H1 (cell line): ENCODE results near the gene RFX2. TPM values are rescaled to one million over a fixed set of nuclear protein-coding genes. Genes with fewer than 3 reads are reported as not detected.

Source experiments
- CTCF ChIA-PET: fragments of 300-600 bp; sonication (Branson Sonifier 250); formaldehyde crosslinking; loops from one replicate; lab custom pipeline; 2021; ENCODE audit not compliant: partially characterized antibody; lab: Charles Lee
- POLR2A ChIA-PET: fragments of 300-600 bp; sonication (Branson Sonifier 250); formaldehyde crosslinking; loops from one replicate; lab custom pipeline; 2021; ENCODE audit warnings: inconsistent platforms; ENCODE audit not compliant: partially characterized antibody; lab: Charles Lee
- DNase-seq, 2 experiments: peaks; one replicate each; pipeline versions ENCODE4 v3.0.0 to v3.0.0-alpha.2; 2010 to 2022; ENCODE audit warnings: low spot score in 2 of 2, low read depth in 1 of 2, mixed read lengths in 1 of 2
- FAIRE-seq: peaks from 2 replicates; lab custom pipeline; 2011; peaks lifted over from hg19 to GRCh38; lab: Jason Lieb, UNC
- H2AFZ ChIP-seq: 2 replicates; pipeline ENCODE4 v1.8.1; 2012; ENCODE audit warnings: low read length, inconsistent platforms
- H2AK5ac ChIP-seq: 2 replicates; pipeline ENCODE4 v1.6.1; 2013; ENCODE audit warnings: low read depth, low read length
- H2BK120ac ChIP-seq: replicated peaks from 2 replicates; pipeline ENCODE3; 2013; ENCODE audit warnings: low read depth, low read length, inconsistent platforms
- H2BK12ac ChIP-seq: 2 replicates; pipeline ENCODE4 v1.6.1; 2013; ENCODE audit warnings: low read depth, low read length
- H2BK15ac ChIP-seq: 2 replicates; pipeline ENCODE4 v1.6.1; 2013; ENCODE audit warnings: low read length
- H2BK20ac ChIP-seq: 2 replicates; pipeline ENCODE4 v1.6.1; 2013; ENCODE audit warnings: low read length
- H2BK5ac ChIP-seq: 2 replicates; pipeline ENCODE4 v1.6.1; 2013; ENCODE audit warnings: low read depth, low read length
- H3K14ac ChIP-seq: 2 replicates; pipeline ENCODE4 v1.6.1; 2013; ENCODE audit warnings: inconsistent platforms; ENCODE audit not compliant: insufficient read length
- H3K18ac ChIP-seq: 2 replicates; pipeline ENCODE4 v1.6.1; 2013; ENCODE audit warnings: low read length; ENCODE audit errors: extremely low read depth
- H3K23ac ChIP-seq: 2 replicates; pipeline ENCODE4 v1.6.1; 2013; ENCODE audit warnings: inconsistent platforms; ENCODE audit not compliant: insufficient read length
- H3K23me2 ChIP-seq: 2 replicates; pipeline ENCODE4 v1.6.1; 2013; ENCODE audit warnings: low read depth, low read length
- H3K27ac ChIP-seq: 2 replicates; pipeline ENCODE4 v1.6.1; 2011; ENCODE audit warnings: low read depth, low read length, inconsistent platforms
- H3K27me3 ChIP-seq, 4 experiments: replicated peaks in 1 of 4; 1 replicate in 1 of 4; 2 replicates in 3 of 4; pipeline versions ENCODE4 v1.6.1 to v1.8.1; 2011 to 2013; ENCODE audit warnings: low read length in 3 of 4, mild to moderate bottlenecking in 3 of 4, inconsistent platforms in 2 of 4, mixed read lengths in 2 of 4, moderate library complexity in 1 of 4; ENCODE audit not compliant: control insufficient read depth in 3 of 4, insufficient read depth in 3 of 4; ENCODE audit errors: extremely low read depth in 1 of 4
- H3K36me3 ChIP-seq, 4 experiments: 2 replicates each; pipeline versions ENCODE4 v1.6.1 to v1.8.1; 2011 to 2013; ENCODE audit warnings: mild to moderate bottlenecking in 4 of 4, low read length in 3 of 4, moderate library complexity in 2 of 4, control low read depth in 1 of 4, inconsistent platforms in 1 of 4; ENCODE audit not compliant: insufficient read depth in 4 of 4, control insufficient read depth in 2 of 4
- H3K4ac ChIP-seq: replicated peaks from 2 replicates; pipeline ENCODE3; 2013; ENCODE audit warnings: low read length, low read depth, mixed read lengths, inconsistent platforms; ENCODE audit not compliant: insufficient read length
- H3K4me1 ChIP-seq, 4 experiments: replicated peaks in 1 of 4; 1 replicate in 1 of 4; 2 replicates in 3 of 4; pipeline versions ENCODE4 v1.6.1 to v1.8.1; 2011 to 2013; ENCODE audit warnings: low read length in 3 of 4, inconsistent platforms in 2 of 4, mixed read lengths in 1 of 4; ENCODE audit not compliant: insufficient read depth in 4 of 4, control insufficient read depth in 3 of 4
- H3K4me2 ChIP-seq, 2 experiments: 2 replicates each; pipeline versions ENCODE4 v1.6.1 to v1.8.1; 2011 to 2013; ENCODE audit warnings: low read depth in 2 of 2, low read length in 2 of 2, control low read depth in 1 of 2, inconsistent platforms in 1 of 2, mild to moderate bottlenecking in 1 of 2; ENCODE audit not compliant: insufficient read depth in 1 of 2
- H3K4me3 ChIP-seq, 4 experiments: fragments of 200-600, 300-600 bp in 1 of 4; sonication (generic), shearing (Covaris generic), sonication (Bioruptor Twin) in 1 of 4; 2 replicates each; pipeline versions ENCODE4 v1.5.1 to v1.8.1; 2011 to 2016; ENCODE audit warnings: low read length in 4 of 4, low read depth in 3 of 4, control low read depth in 2 of 4, inconsistent platforms in 2 of 4, mild to moderate bottlenecking in 2 of 4, mixed read lengths in 1 of 4, moderate library complexity in 1 of 4; ENCODE audit not compliant: insufficient read depth in 2 of 4; ENCODE audit errors: extremely low read depth in 1 of 4
- H3K56ac ChIP-seq: replicated peaks from 2 replicates; pipeline ENCODE3; 2013; ENCODE audit warnings: low read depth, mild to moderate bottlenecking, mixed read lengths, low read length, inconsistent platforms; ENCODE audit not compliant: insufficient read length
- H3K79me1 ChIP-seq: 2 replicates; pipeline ENCODE4 v1.6.1; 2013; ENCODE audit warnings: low read depth, low read length, control low read depth
- H3K79me2 ChIP-seq, 2 experiments: 2 replicates each; pipeline versions ENCODE4 v1.6.1 to v1.8.1; 2012 to 2013; ENCODE audit warnings: low read length in 2 of 2, mild to moderate bottlenecking in 2 of 2, inconsistent platforms in 1 of 2; ENCODE audit not compliant: insufficient read depth in 2 of 2, control insufficient read depth in 1 of 2
- H3K9ac ChIP-seq, 4 experiments: replicated peaks in 1 of 4; 1 replicate in 1 of 4; 2 replicates in 3 of 4; pipeline versions ENCODE4 v1.6.1 to v1.8.1; 2011 to 2013; ENCODE audit warnings: low read depth in 3 of 4, low read length in 3 of 4, control low read depth in 2 of 4, mild to moderate bottlenecking in 2 of 4, moderate library complexity in 2 of 4, inconsistent platforms in 1 of 4; ENCODE audit errors: extremely low read depth in 1 of 4
- H3K9me3 ChIP-seq, 2 experiments: 2 replicates each; pipeline versions ENCODE4 v1.6.1 to v1.8.1; 2012 to 2013; ENCODE audit warnings: mild to moderate bottlenecking in 2 of 2, moderate library complexity in 2 of 2, control low read depth in 1 of 2, inconsistent platforms in 1 of 2, low read depth in 1 of 2, low read length in 1 of 2, mixed read lengths in 1 of 2; ENCODE audit not compliant: insufficient read depth in 2 of 2
- H4K20me1 ChIP-seq, 2 experiments: replicated peaks in 1 of 2; 2 replicates each; pipeline versions ENCODE3 to v1.8.1; 2011 to 2013; ENCODE audit warnings: inconsistent platforms in 2 of 2, low read length in 2 of 2, mild to moderate bottlenecking in 1 of 2; ENCODE audit not compliant: insufficient read depth in 2 of 2, control insufficient read depth in 1 of 2
- H4K5ac ChIP-seq: 2 replicates; pipeline ENCODE4 v1.6.1; 2013; ENCODE audit warnings: low read length, low read depth, mixed read lengths, inconsistent platforms; ENCODE audit not compliant: insufficient read length
- H4K8ac ChIP-seq: 2 replicates; pipeline ENCODE4 v1.8.0; 2013; ENCODE audit warnings: mild to moderate bottlenecking, moderate library complexity, low read length, inconsistent platforms; ENCODE audit not compliant: insufficient read depth; ENCODE audit errors: extremely low read depth
- H4K91ac ChIP-seq: replicated peaks from 2 replicates; pipeline ENCODE3; 2013; ENCODE audit warnings: low read length, mixed read lengths, inconsistent platforms; ENCODE audit not compliant: insufficient read length
- KDM1A ChIP-seq: fragments of 200-600, 300-600 bp; sonication (generic); IDR thresholded peaks from 2 replicates; pipeline ENCODE4 v1.7.1; 2016; ENCODE audit warnings: mild to moderate bottlenecking, low read length, borderline replicate concordance
- WGBS, 2 experiments: shearing (Covaris generic) in 1 of 2; methylation state at CpG; one replicate each; pipeline versions ENCODE4 v1.1.6 to v1.1.7; 2013 to 2015; ENCODE audit warnings: low lambda C conversion rate in 2 of 2, mixed read lengths in 2 of 2, inconsistent platforms in 1 of 2, low coverage in 1 of 2, missing lambda C conversion rate in 1 of 2; ENCODE audit not compliant: insufficient replicate concordance in 2 of 2, insufficient coverage in 1 of 2, insufficient read length in 1 of 2; ENCODE audit errors: extremely low coverage in 1 of 2, missing lambda C conversion rate in 1 of 2; 5-methylcytosine and 5-hydroxymethylcytosine counted together
- polyA plus RNA-seq, 7 experiments: library from polyadenylated mRNA; depleted of rRNA in 3 of 7; stranded (reverse) in 5 of 7; unstranded in 2 of 7; fragments of >200 nt in 5 of 7; fragments of 200-250 nt in 2 of 7; gene quantifications; 1 replicate in 5 of 7; 2 replicates in 1 of 7; 4 replicates in 1 of 7; pipeline versions ENCODE4 v1.2.1 to v1.2.3, GENCODE V29; 2011 to 2013; ENCODE audit warnings: missing spikeins in 2 of 7, mixed read lengths in 2 of 7
- total RNA-seq: library from RNA; stranded (reverse); fragmentation: NEBNext Ultra II Directional; extraction: Animal tissue kit (Norgen Biotek cat#: 25700); gene quantifications from 2 replicates; pipeline ENCODE4 v1.2.1, GENCODE V29; 2021
- TF ChIP-seq, protein P1 (sequence below): IDR thresholded peaks from 2 replicates; pipeline ENCODE4 v1.6.1; 2012; ENCODE audit warnings: inconsistent platforms

Gene RFX2
- total and polyA plus RNA-seq, 2 of the 8 experiments (the other 6 are each of a cell fraction or from before 2014, with no cell fraction given): 4.8 to 5.3 TPM

DNA sequence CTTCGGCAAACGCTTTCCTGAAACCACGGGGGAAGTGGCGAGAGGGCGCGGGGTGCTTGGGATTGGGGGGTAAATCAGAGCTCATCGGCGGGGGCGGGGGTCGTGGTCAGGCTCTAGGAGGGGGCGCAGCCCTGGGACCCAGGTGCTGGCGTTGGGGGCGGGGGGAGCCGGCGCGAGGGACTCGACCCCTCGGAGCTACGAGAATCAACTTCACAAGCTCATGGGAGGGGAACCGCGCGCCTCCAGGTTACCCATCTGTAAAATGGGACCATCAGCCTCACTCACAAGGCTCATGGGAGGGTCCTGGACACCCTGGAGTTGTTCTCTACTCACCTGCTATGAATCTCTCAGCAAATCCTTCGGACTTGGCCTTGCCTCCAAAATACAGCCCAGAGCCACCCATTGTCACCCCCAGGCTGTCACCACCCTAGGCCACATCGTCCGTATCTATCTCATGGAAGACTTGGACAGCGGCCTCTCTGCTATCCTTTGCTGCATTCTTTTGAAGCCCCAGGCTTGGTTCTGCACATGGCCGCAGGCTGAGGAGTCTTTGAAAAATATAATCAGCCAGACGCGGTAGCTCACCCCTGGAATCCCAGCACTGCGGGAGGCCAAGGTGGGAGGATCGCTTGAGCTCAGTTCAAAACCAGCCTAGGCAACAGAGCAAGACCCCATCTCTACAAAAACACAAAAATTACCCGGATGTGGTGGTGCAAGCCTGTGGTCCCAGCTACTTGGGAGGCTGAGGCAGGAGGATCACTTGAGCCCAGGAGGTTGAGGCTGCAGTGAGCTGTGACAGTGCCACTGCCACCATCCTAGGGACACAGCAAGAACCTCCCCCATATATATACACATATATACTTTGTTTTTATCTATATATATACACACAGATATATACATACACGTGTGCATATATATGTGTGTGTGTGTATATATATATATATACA, 131.4 kb downstream of the RFX2 start:
- no peak for FAIRE-seq
- peak overlapping the region in 2 of 4 experiments; percentile 48 to 92; a peak in 4 of 7 replicates for H3K9ac ChIP-seq

More for the DNA sequence above, 131.4 kb downstream of the RFX2 start:
- no peak overlapping the region for H2AFZ ChIP-seq
- 53% methylated on average over 27 of the region's 33 CpGs; no CpG with 5 or more reads in 1 of the 2 experiments for WGBS, 2 experiments
- H3K79me2 ChIP-seq: peaks cover 34 to 40% of the 10 kb centered on the region in 2 experiments
- no peak overlapping the region for H2AK5ac ChIP-seq
- peaks cover 20 to 21% of the 10 kb centered on the region in 2 experiments for H4K20me1 ChIP-seq
- POLR2A ChIA-PET: interaction anchor here (0.6 to 3.4 kb wide), 14 partner anchors 7 to 222 kb away, joined by 3 to 16 read pairs (median 4); partner anchors contain the start of genes DUS3L, NDUFA11 and VMAC
- no peaks in the 10 kb centered on the region for H3K27me3 ChIP-seq
- H3K56ac ChIP-seq: peak overlapping the region; percentile 63
- peak overlapping the region; percentile 32 to 97 (median 87); a peak in 7 of 8 replicates for H3K4me3 ChIP-seq
- H2BK5ac ChIP-seq: no peak overlapping the region; the same call in 1 of the 2 replicates
- peak overlapping the region; percentile 68 to 96 for H3K4me2 ChIP-seq
- no peak overlapping the region for H2BK15ac ChIP-seq
- H4K5ac ChIP-seq: peak overlapping the region; percentile 86
- H3K14ac ChIP-seq: no peak overlapping the region
- peak overlapping the region; percentile 39 for H4K91ac ChIP-seq
- peaks cover 0 to 13% (median 7%) of the 10 kb centered on the region in 4 experiments; a peak in 5 of 7 replicates for H3K4me1 ChIP-seq
- peak; percentile 89; the same call in 1 of the 2 replicates for TF ChIP-seq KDM1A
- TF ChIP-seq, protein P1, sequence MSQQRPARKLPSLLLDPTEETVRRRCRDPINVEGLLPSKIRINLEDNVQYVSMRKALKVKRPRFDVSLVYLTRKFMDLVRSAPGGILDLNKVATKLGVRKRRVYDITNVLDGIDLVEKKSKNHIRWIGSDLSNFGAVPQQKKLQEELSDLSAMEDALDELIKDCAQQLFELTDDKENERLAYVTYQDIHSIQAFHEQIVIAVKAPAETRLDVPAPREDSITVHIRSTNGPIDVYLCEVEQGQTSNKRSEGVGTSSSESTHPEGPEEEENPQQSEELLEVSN: no peak
- TF ChIP-seq, all 59 proteins: peak for 1
- no peak for DNase-seq
- Histone ChIP-seq H3K27ac (peak overlapping the region; percentile 42; the same call in 1 of the 2 replicates), H3K4ac (no peak overlapping the region), H2BK20ac (no peak overlapping the region), H2BK12ac (no peak overlapping the region), H3K79me1 (peaks cover 21% of the 10 kb centered on the region), H4K8ac (peak overlapping the region; percentile 97), H3K9me3 (no peaks in the 10 kb centered on the region), H3K23ac (no peak overlapping the region), H3K23me2 (peaks cover 6% of the 10 kb centered on the region; the same call in 1 of the 2 replicates), H3K18ac (no peak overlapping the region; the same call in 1 of the 2 replicates), H2BK120ac (no peak overlapping the region), H3K36me3 (peaks cover 0 to 18% (median 2%) of the 10 kb centered on the region in 4 experiments; a peak in 5 of 8 replicates)
- CTCF ChIA-PET: interaction anchor here (1.1 to 13.2 kb wide), 4 partner anchors 10 to 39 kb away, joined by 5 to 306 read pairs (median 17); no protein-coding TSS in a partner anchor
